WERI-Rb-1 (cell line): ENCODE data around the gene HCN4.

ENCODE experiments used
- DNase-seq: peaks from one replicate; pipeline ENCODE4 v3.0.0-alpha.2; 2020
- H3K27ac ChIP-seq: fragments of 250-450 bp; sonication (Bioruptor Pico); 2 replicates; pipeline ENCODE4 v1.5.1; 2020; ENCODE audit warnings: mild to moderate bottlenecking, moderate library complexity
- H3K27me3 ChIP-seq: fragments of 250-450 bp; sonication (Bioruptor Pico); 2 replicates; pipeline ENCODE4 v1.5.1; 2021; ENCODE audit warnings: mild to moderate bottlenecking, low read depth, moderate library complexity; ENCODE audit not compliant: insufficient read depth, severe bottlenecking
- H3K36me3 ChIP-seq: fragments of 250-450 bp; sonication (Bioruptor Pico); 2 replicates; pipeline ENCODE4 v1.5.1; 2020; ENCODE audit warnings: mild to moderate bottlenecking, moderate library complexity
- H3K4me3 ChIP-seq: 2 replicates; pipeline ENCODE4 v1.5.1; 2011; ENCODE audit warnings: low read depth, mild to moderate bottlenecking, control low read depth, low read length
- H3K9me3 ChIP-seq: fragments of 250-450 bp; sonication (Bioruptor Pico); 2 replicates; pipeline ENCODE4 v1.5.1; 2021; ENCODE audit warnings: mild to moderate bottlenecking, moderate library complexity; ENCODE audit not compliant: severe bottlenecking
- TF ChIP-seq, protein P1 (sequence below): IDR thresholded peaks from 2 replicates; pipeline ENCODE4 v1.5.1; 2011; ENCODE audit warnings: low read depth, mild to moderate bottlenecking, control low read depth, inconsistent platforms, low read length

The HCN4 gene

DNA sequence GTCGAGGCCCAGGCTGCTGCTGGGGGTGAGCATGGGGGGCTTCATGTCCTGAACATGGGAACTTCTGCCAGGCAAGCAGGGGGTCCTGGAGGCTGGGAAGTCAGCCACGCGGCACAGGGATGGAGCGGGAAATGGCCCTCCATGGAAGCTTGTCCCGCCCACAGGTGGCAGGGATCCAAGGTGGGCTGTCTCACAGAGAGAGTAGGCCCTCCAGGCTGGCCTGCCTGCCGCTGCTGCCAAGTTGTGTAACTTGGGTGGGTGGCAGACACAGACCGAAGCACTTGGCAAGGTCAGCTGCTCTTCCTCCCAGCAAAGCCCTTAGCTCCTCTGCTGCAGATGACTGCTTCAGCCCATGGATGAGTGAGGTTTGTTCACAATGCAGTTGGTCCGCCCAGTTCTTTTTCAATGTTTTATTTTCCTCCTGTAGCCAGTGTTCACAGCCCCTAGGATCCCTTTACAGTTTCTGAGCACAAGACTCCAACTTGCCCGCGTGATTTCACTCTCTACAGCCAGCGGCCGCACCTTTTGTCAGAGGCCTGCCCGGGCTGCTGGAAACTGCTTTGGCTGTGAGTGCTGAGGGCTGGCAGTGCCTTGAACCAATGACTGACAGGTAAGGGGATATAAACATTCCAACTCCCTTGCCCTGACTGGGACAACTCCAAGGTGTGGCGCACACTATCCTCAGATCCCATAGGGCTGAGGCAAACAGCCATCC lies 26.7 kb downstream of the HCN4 start:
- TF ChIP-seq, protein P1, sequence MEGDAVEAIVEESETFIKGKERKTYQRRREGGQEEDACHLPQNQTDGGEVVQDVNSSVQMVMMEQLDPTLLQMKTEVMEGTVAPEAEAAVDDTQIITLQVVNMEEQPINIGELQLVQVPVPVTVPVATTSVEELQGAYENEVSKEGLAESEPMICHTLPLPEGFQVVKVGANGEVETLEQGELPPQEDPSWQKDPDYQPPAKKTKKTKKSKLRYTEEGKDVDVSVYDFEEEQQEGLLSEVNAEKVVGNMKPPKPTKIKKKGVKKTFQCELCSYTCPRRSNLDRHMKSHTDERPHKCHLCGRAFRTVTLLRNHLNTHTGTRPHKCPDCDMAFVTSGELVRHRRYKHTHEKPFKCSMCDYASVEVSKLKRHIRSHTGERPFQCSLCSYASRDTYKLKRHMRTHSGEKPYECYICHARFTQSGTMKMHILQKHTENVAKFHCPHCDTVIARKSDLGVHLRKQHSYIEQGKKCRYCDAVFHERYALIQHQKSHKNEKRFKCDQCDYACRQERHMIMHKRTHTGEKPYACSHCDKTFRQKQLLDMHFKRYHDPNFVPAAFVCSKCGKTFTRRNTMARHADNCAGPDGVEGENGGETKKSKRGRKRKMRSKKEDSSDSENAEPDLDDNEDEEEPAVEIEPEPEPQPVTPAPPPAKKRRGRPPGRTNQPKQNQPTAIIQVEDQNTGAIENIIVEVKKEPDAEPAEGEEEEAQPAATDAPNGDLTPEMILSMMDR, result no peak
- Histone ChIP-seq H3K4me3 (no peak overlapping the region), H3K27me3 (no peaks in the 10 kb centered on the region)

GRCh38 chr15:73340502-73341192 lies 28.1 kb downstream of the HCN4 start:
- TF ChIP-seq, protein P1, result no peak
- no peaks in the 10 kb centered on the region for H3K27me3 ChIP-seq
- H3K4me3 ChIP-seq, result no peak overlapping the region
- H3K36me3 ChIP-seq, result no peaks in the 10 kb centered on the region; the same call in 1 of the 2 replicates
- H3K27ac ChIP-seq, result no peak overlapping the region
- H3K9me3 ChIP-seq, result peaks cover 4% of the 10 kb centered on the region
- no peak for DNase-seq

More for the DNA sequence above, 26.7 kb downstream of the HCN4 start:
- H3K9me3 ChIP-seq, result peaks cover 4% of the 10 kb centered on the region
- no peak overlapping the region for H3K27ac ChIP-seq
- DNase-seq, result no peak
- H3K36me3 ChIP-seq, result no peaks in the 10 kb centered on the region; the same call in 1 of the 2 replicates

- TF ChIP-seq, protein P1, result no peak
- Histone ChIP-seq H3K36me3 (no peaks in the 10 kb centered on the region; the same call in 1 of the 2 replicates), H3K27me3 (no peaks in the 10 kb centered on the region)
Observed at GRCh38 chr15:73338606-73339374, 30.0 kb downstream of the HCN4 start.

DNA sequence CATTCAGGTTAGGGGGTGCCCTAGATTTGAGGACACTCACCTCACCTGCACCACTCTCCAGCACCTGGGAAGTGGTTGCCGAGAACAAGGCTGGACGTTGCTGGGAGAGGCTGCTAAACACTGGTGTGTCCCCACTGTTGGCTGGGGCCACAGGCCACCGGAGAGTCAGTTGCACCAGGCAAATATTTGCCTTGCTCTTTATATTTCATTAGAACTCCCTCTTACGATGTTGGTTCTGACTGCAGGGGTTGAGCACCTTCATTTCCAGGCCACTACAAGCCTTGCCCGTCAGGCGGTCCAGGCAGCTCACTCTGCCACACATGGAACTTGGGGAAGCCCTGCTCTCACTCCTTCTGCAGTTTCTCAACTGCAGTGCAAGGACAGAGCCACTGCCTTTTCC lies 30.7 kb downstream of the HCN4 start:
- TF ChIP-seq, protein P1, result no peak
- no peaks in the 10 kb centered on the region for H3K27me3 ChIP-seq
- DNase-seq, result no peak
- no peak overlapping the region for H3K27ac ChIP-seq
- H3K9me3 ChIP-seq, result peaks cover 1% of the 10 kb centered on the region
- H3K4me3 ChIP-seq, result no peak overlapping the region
- no peaks in the 10 kb centered on the region; the same call in 1 of the 2 replicates for H3K36me3 ChIP-seq

More at GRCh38 chr15:73338606-73339374, 30.0 kb downstream of the HCN4 start:
- no peak overlapping the region for H3K4me3 ChIP-seq
- no peak for DNase-seq
- H3K9me3 ChIP-seq, result peaks cover 4% of the 10 kb centered on the region
- no peak overlapping the region for H3K27ac ChIP-seq

DNA sequence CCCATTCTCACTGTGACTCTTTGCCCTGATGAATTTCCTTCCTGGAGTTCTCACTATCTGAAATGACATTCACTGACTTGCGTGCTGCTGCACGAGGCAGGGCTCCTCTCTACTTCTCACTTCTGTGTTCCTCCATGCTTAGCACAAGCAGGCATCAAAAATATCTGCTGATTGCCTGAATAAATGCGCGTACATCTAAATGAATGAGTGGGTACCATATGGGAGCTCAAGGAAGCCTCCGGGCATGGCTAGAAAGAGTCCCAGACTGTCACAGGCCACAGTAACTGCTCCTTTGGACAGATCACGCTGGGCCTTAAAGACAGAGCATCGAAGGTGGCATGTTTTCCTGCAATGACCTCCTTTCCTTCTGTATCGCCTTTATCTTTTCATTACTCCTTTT lies 31.6 kb downstream of the HCN4 start:
- no peak overlapping the region for H3K4me3 ChIP-seq
- H3K27ac ChIP-seq, result no peak overlapping the region
- no peaks in the 10 kb centered on the region for H3K36me3 ChIP-seq

More for the DNA sequence above, 31.6 kb downstream of the HCN4 start:
- TF ChIP-seq, protein P1, result no peak
- H3K27me3 ChIP-seq, result no peaks in the 10 kb centered on the region
- DNase-seq, result no peak
- H3K9me3 ChIP-seq, result no peaks in the 10 kb centered on the region
